GM18502 (cell line): ENCODE data around the gene XPO5.
"Not testable (repeated sequence)": the region's sequence is repeated elsewhere in the genome, so short reads cannot be mapped to it uniquely, and the experiment has no call there.

Source experiments
- ATAC-seq: cut with Tn5 transposase; IDR thresholded peaks from one replicate; pipeline ENCODE4 v1.9.1; 2021; ENCODE audit warnings: mild to moderate bottlenecking; ENCODE audit not compliant: unreplicated experiment, poor library complexity

The XPO5 gene

DNA sequence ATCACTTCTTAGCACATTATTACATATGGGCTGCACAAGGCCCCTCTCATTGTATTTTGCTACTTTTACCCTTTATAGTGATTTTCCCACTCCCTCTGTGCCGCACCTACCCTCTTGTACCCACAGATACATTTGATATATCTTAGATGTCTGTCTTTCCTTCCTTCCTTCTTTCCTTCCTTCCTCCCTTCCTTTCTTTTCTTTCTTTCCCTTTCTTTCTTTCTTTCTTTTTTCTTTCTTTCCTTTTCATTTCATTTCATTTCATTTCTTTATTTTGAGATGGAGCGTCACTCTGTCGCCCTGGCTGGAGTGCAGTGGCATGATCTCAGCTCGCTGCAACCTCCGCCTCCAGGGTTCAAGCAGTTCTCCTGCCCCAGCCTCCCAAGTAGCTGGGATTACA is 12.4 kb upstream of the XPO5 start:
- ATAC-seq, result no peak

DNA sequence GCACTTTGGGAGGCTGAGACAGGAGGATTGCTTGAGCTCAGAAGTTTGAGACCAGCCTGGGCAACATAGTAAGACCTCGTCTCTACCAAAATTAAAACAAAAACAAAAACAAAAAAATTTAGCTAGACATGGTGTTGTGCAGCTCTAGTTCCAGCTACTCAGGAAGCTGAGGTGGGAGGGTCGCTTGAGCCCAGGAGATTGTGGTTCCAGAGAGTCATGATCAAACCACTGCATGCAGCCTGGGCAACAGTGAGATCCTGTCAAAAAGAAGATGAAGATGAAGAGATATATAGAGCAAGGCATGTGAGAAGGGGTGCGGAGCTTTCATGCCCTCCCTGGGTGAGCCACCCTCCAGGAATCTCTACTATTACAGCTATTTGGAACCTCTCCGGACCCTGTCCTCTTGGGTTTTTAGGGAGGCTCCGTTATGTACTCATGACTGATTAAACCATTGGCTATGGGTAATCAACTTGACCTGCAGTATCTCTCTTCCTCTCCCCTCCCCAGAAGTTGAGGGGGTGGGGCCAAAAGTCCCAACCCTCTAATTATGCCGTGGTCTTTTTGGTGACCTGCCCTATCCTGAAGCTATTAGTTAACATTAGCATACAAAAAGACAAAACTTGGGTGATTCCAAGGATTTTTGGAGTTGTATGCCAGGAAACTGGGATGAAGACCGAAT is 9.2 kb upstream of the XPO5 start:
- no peak for ATAC-seq

- no peak for ATAC-seq
These were observed 7.1 kb upstream of the XPO5 start for GRCh38 chr6:43582911-43583310.

GRCh38 chr6:43579171-43579570 is 3.3 kb upstream of the XPO5 start:
- ATAC-seq, result no peak

DNA sequence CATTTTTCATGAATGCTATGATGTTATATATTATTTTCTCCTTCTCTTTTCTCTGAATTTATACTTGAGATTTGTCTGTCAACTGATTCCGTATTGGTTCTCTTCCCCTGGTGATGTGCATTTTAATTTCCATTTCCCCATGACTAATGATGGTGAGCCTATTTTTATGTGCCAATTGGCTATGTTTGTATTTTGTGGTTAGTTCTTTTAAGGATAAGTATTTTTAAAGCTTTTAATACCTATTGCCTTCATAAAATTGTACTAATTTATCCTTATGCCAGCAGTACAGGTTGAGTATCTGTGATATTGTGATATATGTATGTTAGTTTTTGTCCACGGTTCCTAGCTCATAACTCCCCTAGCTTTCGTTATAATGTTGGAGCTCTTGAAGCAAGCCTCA is 2.9 kb upstream of the XPO5 start:
- ATAC-seq, result no peak

DNA sequence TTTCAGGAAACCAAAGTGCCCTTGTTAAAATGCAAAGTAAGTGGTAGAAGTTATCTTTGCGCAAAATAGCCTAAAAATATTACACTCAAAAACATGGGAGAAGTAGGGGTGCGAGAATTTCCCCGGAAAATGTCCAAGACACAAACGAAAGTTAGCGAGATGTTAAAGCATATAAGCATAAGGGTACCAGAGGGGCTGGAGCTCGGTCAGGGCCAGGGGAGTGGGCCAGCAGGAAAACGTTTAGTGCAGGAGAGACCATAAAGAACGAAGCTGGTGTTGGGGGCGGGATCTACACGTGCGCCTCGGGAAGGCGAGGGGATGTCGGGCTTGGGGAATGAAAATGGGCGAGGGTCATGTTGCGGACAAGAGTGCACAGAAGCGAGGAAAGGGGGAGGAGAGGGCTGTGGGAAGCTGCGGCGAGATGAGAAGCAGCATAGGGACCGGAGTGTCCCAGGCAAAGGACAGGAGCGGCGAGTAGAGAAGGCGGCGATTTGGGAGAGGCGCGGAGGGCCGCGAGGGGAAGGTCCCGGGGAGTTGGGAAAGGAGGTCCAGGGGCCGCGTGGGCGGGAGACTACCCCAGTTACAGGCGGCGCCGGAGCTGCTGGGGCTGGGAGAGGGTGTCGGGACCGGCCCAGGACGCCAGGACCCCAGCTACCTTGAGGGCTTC is 600 bp downstream of the XPO5 start:
- ATAC-seq, result peak; percentile 14

DNA sequence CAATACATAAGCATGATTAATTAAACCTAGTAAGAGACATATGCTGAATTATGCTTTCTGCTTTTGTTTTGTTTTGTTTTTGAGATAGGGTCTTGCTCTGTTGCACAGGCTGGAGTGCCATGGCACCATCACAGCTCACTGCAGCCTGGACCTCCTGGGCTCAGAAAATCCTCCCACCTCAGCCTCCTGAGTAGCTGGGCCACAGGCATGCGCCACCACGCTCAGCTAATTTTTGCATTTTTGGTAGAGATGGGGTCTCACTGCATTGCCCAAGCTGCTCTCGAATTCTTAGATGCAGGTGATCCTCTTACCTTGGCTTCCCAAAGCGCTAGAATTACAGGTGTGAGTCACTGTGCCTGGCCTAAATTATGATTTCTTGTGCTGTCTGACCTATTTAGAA is 3.8 kb downstream of the XPO5 start:
- ATAC-seq, result no peak

GRCh38 chr6:43570876-43571441 is 4.9 kb downstream of the XPO5 start:
- no peak for ATAC-seq

GRCh38 chr6:43559328-43559727 is 16.5 kb downstream of the XPO5 start:
- no peak for ATAC-seq

- ATAC-seq, result not testable (repeated sequence)
These were observed 18.2 kb downstream of the XPO5 start for GRCh38 chr6:43557620-43558019.

GRCh38 chr6:43547222-43547621 is 28.6 kb downstream of the XPO5 start:
- ATAC-seq, result no peak

- ATAC-seq, result no peak
These were observed 31.4 kb downstream of the XPO5 start for GRCh38 chr6:43544461-43544860.

GRCh38 chr6:43541774-43542471 is 33.9 kb downstream of the XPO5 start:
- ATAC-seq, result no peak

DNA sequence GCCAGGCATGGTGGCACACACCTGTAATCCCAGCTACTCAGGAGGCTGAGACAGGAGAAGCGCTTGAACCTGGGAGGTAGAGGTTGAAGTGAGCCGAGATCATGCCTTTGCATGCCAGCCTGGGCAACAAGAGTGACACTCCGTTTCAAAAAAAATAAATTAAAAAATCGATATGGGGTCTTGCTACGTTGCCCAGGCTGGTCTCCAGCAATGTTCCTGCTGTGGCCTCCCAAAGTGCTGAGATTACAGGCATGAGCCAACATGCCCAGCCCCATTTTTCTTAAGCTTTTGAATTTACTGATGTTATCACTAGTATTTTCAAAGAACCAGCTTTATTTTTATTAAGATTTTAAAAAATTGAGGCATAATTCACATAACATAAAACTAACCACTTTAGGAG is 35.3 kb downstream of the XPO5 start:
- no peak for ATAC-seq

DNA sequence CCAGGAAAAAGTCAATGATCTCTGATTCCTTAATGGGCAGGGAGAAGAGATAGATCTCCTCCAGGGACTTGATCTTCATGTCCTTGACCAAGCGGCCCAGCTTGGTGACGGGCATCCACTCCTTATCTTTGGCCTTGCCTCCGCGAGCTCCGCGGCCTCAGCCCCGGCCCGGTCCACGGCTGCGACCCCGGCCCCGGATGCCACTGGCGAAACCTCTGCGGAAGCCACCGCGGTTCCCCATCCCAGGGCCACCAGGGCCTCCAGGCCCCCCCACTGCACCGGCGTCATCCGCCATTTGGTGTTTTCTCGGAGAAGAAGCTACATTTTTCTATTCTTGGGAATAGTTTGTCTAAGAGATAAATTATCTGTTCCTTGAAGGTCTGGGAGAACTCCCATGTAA is 36.4 kb downstream of the XPO5 start:
- ATAC-seq, result not testable (repeated sequence)

DNA sequence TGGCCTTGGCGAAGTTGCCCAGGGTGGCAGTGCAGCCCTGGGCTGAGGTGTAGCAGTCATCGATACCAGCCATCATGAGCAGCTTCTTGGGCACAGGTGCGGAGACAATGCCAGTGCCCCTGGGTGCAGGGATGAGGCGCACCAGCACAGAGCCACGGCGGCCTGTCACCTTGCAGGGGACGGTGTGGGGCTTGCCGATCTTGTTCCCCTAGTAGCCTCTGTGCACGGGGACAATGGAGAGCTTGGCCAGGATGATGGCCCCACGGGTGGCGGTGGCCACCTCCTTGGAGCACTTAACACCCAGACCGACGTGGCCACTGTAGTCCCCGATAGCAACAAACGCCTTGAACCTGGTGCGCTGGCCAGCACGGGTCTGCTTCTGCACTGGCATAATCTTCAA is 36.9 kb downstream of the XPO5 start:
- not testable (repeated sequence) for ATAC-seq

- ATAC-seq, result no peak
These were observed 43.6 kb downstream of the XPO5 start for GRCh38 chr6:43532201-43532600.

DNA sequence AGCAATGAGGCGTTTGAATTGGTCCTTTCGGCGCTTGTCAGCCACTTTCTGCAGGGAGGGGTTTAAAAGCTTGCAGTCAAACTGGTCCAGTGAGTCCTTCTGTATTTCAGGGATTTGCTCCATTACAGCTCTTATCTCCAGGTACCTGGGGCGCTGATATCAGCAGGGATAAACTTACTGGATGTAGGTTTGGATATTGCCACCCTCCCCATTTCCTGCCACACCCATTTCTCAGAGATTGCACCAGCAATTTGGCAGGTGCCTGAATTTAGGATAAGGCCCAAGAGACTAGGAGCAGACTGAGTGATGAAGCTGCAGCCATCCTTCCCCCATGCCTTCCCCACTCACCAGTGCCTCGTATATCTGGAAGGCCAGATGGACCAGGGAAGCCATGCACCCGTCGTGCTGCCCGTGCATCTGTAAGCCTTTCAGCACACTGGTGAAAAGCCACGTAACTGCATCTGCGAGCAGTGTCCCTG is 51.3 kb downstream of the XPO5 start:
- no peak for ATAC-seq

GRCh38 chr6:43523284-43523683 is 52.6 kb downstream of the XPO5 start:
- no peak for ATAC-seq

- no peak for ATAC-seq
These were observed 53.1 kb downstream of the XPO5 start for GRCh38 chr6:43522547-43523261.
